Endothelial cell of umbilical vein (primary cell): ENCODE data around the gene COA7. TPM values are rescaled to one million over a fixed set of nuclear protein-coding genes. Genes with fewer than 3 reads are reported as not detected.

Experiments used
- BruUV-seq: library from RNA; stranded (reverse); fragments of 400-500 nt; replicated peaks from 2 replicates; lab custom pipeline; 2021; lab: Mats Ljungman, UMichigan
- CTCF ChIA-PET: fragments of 300-600, 350-600 bp; sonication (Branson Sonifier 250); formaldehyde crosslinking; loops from one replicate; lab custom pipeline; 2021; ENCODE audit warnings: antibody characterized with exemption, inconsistent platforms; lab: Charles Lee
- POLR2A ChIA-PET: fragments of 300-600, 350-600 bp; sonication (Branson Sonifier 250); formaldehyde crosslinking; loops from one replicate; lab custom pipeline; 2021; ENCODE audit warnings: antibody characterized with exemption, inconsistent platforms; lab: Charles Lee
- DNase-seq: peaks from one replicate; pipeline ENCODE4 v3.0.0-alpha.2; 2011; ENCODE audit warnings: low read depth, low spot score
- FAIRE-seq: peaks from 2 replicates; lab custom pipeline; 2011; peaks lifted over from hg19 to GRCh38; lab: Jason Lieb, UNC
- H2AFZ ChIP-seq: 2 replicates; pipeline ENCODE4 v1.6.0; 2012; ENCODE audit warnings: low read depth, low read length, control low read depth, inconsistent platforms
- H3K27ac ChIP-seq: 2 replicates; pipeline ENCODE4 v1.5.1; 2011; ENCODE audit warnings: low read depth, mild to moderate bottlenecking, control low read depth, low read length, moderate library complexity; ENCODE audit not compliant: insufficient read depth
- H3K27me3 ChIP-seq, 2 experiments: 2 replicates each; pipeline versions ENCODE4 v1.6.0 to v1.6.1; 2011; ENCODE audit warnings: low read length in 2 of 2, mixed read lengths in 1 of 2; ENCODE audit not compliant: control insufficient read depth in 2 of 2, insufficient read depth in 2 of 2
- H3K36me3 ChIP-seq, 2 experiments: 2 replicates in 1 of 2; 3 replicates in 1 of 2; pipeline ENCODE4 v1.5.1; 2011; ENCODE audit warnings: low read length in 2 of 2, mild to moderate bottlenecking in 1 of 2, moderate library complexity in 1 of 2; ENCODE audit not compliant: control insufficient read depth in 2 of 2, insufficient read depth in 2 of 2; ENCODE audit errors: extremely low read depth in 1 of 2
- H3K4me1 ChIP-seq: 3 replicates; pipeline ENCODE4 v1.5.1; 2011; ENCODE audit warnings: mild to moderate bottlenecking, low read length; ENCODE audit not compliant: control insufficient read depth, insufficient read depth; ENCODE audit errors: extremely low read depth
- H3K4me2 ChIP-seq: 2 replicates; pipeline ENCODE4 v1.6.1; 2011; ENCODE audit warnings: low read length, control low read depth, mixed read lengths; ENCODE audit not compliant: insufficient read depth
- H3K4me3 ChIP-seq, 3 experiments: fragments of 200-600 bp in 1 of 3; sonication (generic), shearing (Covaris generic) in 1 of 3; replicated peaks in 1 of 3; 2 replicates each; pipeline ENCODE4 v1.5.1; 2011 to 2016; ENCODE audit warnings: control low read depth in 3 of 3, low read length in 3 of 3, mild to moderate bottlenecking in 2 of 3, inconsistent platforms in 1 of 3, low read depth in 1 of 3, moderate library complexity in 1 of 3; ENCODE audit not compliant: insufficient read depth in 1 of 3
- H3K79me2 ChIP-seq: 2 replicates; pipeline ENCODE4 v1.6.0; 2012; ENCODE audit warnings: low read length, inconsistent platforms; ENCODE audit not compliant: control insufficient read depth, insufficient read depth
- H3K9ac ChIP-seq: replicated peaks from 2 replicates; pipeline ENCODE3; 2011; ENCODE audit warnings: low read length, control low read depth; ENCODE audit not compliant: insufficient read depth; ENCODE audit errors: extremely low read depth
- H3K9me1 ChIP-seq: replicated peaks from 3 replicates; pipeline ENCODE4 v1.6.0; 2011; ENCODE audit warnings: mild to moderate bottlenecking, low read length; ENCODE audit not compliant: control insufficient read depth, insufficient read depth; ENCODE audit errors: extremely low read depth
- H3K9me3 ChIP-seq: replicated peaks from 2 replicates; pipeline ENCODE4 v1.5.1; 2012; ENCODE audit warnings: low read length, inconsistent platforms; ENCODE audit not compliant: control insufficient read depth, insufficient read depth
- H4K20me1 ChIP-seq: replicated peaks from 2 replicates; pipeline ENCODE3; 2011; ENCODE audit warnings: mild to moderate bottlenecking, low read length; ENCODE audit not compliant: control insufficient read depth, insufficient read depth; ENCODE audit errors: extremely low read depth
- EZH2 ChIP-seq: IDR thresholded peaks from 2 replicates; pipeline ENCODE4 v1.6.1; 2012; ENCODE audit warnings: borderline replicate concordance, low read depth, mild to moderate bottlenecking, moderate library complexity, low read length, inconsistent platforms; ENCODE audit not compliant: severe bottlenecking
- FOS ChIP-seq: IDR thresholded peaks from 2 replicates; pipeline ENCODE4 v1.6.1; 2011; ENCODE audit warnings: mild to moderate bottlenecking, low read length, moderate library complexity, borderline replicate concordance; ENCODE audit not compliant: insufficient read depth
- GATA2 ChIP-seq: IDR thresholded peaks from 2 replicates; pipeline ENCODE4 v1.7.0; 2011; ENCODE audit warnings: low read depth, mild to moderate bottlenecking, moderate library complexity, mixed read lengths, low read length; ENCODE audit not compliant: insufficient read length, insufficient read depth
- JUN ChIP-seq: IDR thresholded peaks from 2 replicates; pipeline ENCODE4 v1.6.1; 2011; ENCODE audit warnings: borderline replicate concordance, low read depth; ENCODE audit not compliant: insufficient read length, insufficient read depth
- MAX ChIP-seq: IDR thresholded peaks from 2 replicates; pipeline ENCODE4 v1.6.1; 2011; ENCODE audit not compliant: insufficient read depth, insufficient read length
- MYC ChIP-seq: IDR thresholded peaks from one replicate; pipeline ENCODE4 v1.6.1; 2011; ENCODE audit warnings: mild to moderate bottlenecking, low read depth, low read length
- POLR2A ChIP-seq: IDR thresholded peaks from 2 replicates; pipeline ENCODE4 v1.6.1; 2012; ENCODE audit warnings: low read depth, mild to moderate bottlenecking, control low read depth, low read length
- POLR2AphosphoS5 ChIP-seq: IDR thresholded peaks from 2 replicates; pipeline ENCODE4 v1.6.1; 2012; ENCODE audit warnings: low read depth, mild to moderate bottlenecking, control low read depth, low read length, moderate library complexity; ENCODE audit not compliant: insufficient read depth
- dilution Hi-C: fragments of 300-500 bp; cut with MboI; formaldehyde crosslinking; loops from one replicate; pipeline ENCODE4 v1.15.0; 2019; ENCODE audit warnings: low sequenced_read_pairs; ENCODE audit not compliant: extremely low pct_ligation_motif_present
- intact Hi-C: fragments of 100-400 bp; cut with micrococcal nuclease; formaldehyde crosslinking; loops from one replicate; pipeline ENCODE4 v1.10.0; 2022
- polyA plus RNA-seq, 4 experiments: library from polyadenylated mRNA; depleted of rRNA in 3 of 4; stranded (reverse) in 3 of 4; unstranded in 1 of 4; fragments of >200 nt; gene quantifications; 2 replicates each; pipeline versions ENCODE4 v1.2.1 to v1.2.3, GENCODE V29; 2011 to 2012; ENCODE audit warnings: missing spikeins in 1 of 4
- total RNA-seq: library from RNA; stranded (reverse); gene quantifications from 2 replicates; pipeline ENCODE4 v1.2.3, GENCODE V29; 2021
- TF ChIP-seq, protein P1 (sequence below), 2 donors: IDR thresholded peaks; 1 replicate in 1 of 2; 2 replicates in 1 of 2; pipeline ENCODE4 v1.5.1; 2011; ENCODE audit warnings: low read length in 2 of 2, mild to moderate bottlenecking in 2 of 2, moderate library complexity in 2 of 2, control low read depth in 1 of 2, inconsistent platforms in 1 of 2, low read depth in 1 of 2; ENCODE audit not compliant: insufficient read depth in 1 of 2; ENCODE audit errors: extremely low read depth in 1 of 2

COA7 gene
- total and polyA plus RNA-seq, 2 donors (not counting 3 experiments of a cell fraction or from before 2014, with no cell fraction given), result 11.7 to 28.6 TPM

DNA sequence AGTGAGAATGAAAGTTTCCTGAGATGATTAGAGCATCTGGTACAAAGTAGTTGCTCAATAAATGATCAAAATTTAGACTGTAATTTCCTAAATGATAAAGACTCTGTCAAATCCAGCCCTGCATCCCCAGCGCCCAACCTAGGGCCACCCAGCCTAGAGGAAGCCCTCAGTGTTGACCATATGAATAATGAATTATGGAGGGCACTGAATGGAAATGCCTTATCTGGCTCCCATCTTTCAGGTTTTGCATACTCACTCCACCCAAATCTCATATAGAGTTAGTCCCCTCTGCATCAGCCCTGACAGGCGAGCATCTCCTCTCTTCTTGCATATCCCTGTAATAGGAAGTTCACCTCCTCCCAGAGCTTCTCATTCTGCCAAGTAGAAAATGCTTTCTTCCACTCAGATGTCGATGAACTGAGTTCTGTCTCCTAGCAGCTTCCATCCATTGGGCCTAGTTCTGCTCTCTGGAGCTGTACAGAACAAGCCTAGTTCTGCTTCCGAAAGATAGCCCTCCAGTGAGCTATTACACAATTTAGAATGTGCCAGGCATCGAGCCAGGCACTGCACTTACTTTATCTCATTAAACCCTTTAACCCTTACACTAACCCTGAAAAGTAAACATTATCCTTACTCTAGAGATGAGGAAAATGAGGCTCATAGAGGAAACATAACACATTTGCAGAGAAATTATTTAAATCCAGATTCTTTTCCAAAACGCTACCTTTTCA, 20.9 kb downstream of the COA7 start:
- Histone ChIP-seq H3K9me1 (no peaks in the 10 kb centered on the region), H3K79me2 (no peaks in the 10 kb centered on the region), H3K36me3 (no peaks in the 10 kb centered on the region), H3K27ac (no peak overlapping the region), H3K9ac (no peak overlapping the region), H3K4me2 (no peak overlapping the region), H4K20me1 (no peaks in the 10 kb centered on the region), H3K4me3 (no peak overlapping the region), H3K27me3 (no peaks in the 10 kb centered on the region), H3K9me3 (no peaks in the 10 kb centered on the region), H3K4me1 (peaks cover 11% of the 10 kb centered on the region), H2AFZ (no peak overlapping the region)
- TF ChIP-seq GATA2 (no peak), MYC (no peak), POLR2AphosphoS5 (no peak), MAX (no peak), EZH2 (no peak), JUN (no peak), FOS (no peak), POLR2A (no peak)
- TF ChIP-seq, protein P1, sequence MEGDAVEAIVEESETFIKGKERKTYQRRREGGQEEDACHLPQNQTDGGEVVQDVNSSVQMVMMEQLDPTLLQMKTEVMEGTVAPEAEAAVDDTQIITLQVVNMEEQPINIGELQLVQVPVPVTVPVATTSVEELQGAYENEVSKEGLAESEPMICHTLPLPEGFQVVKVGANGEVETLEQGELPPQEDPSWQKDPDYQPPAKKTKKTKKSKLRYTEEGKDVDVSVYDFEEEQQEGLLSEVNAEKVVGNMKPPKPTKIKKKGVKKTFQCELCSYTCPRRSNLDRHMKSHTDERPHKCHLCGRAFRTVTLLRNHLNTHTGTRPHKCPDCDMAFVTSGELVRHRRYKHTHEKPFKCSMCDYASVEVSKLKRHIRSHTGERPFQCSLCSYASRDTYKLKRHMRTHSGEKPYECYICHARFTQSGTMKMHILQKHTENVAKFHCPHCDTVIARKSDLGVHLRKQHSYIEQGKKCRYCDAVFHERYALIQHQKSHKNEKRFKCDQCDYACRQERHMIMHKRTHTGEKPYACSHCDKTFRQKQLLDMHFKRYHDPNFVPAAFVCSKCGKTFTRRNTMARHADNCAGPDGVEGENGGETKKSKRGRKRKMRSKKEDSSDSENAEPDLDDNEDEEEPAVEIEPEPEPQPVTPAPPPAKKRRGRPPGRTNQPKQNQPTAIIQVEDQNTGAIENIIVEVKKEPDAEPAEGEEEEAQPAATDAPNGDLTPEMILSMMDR (IDR thresholded peaks at IDR 0.05; ENCODE audit: extremely low read depth in 1 of 2, insufficient read depth in 1 of 2, low read depth in 1 of 2, low read length in 2 of 2), result no peak
- BruUV-seq, result no TSS peak
- DNase-seq, result peak; percentile 18
- FAIRE-seq, result no peak
- intact Hi-C loops (no loop called here), dilution Hi-C loops (no loop called here)
- CTCF ChIA-PET, result interaction anchor here (1.5 kb wide), 1 partner anchor 9 kb away, joined by 6 read pairs; no protein-coding TSS in a partner anchor
- POLR2A ChIA-PET, result no interaction called here
